ENCODE data around the gene SLC26A5. TPM values are rescaled to one million over a fixed set of nuclear protein-coding genes. Genes with fewer than 3 reads are reported as not detected.

SLC26A5 gene
- total RNA-seq, 4 donors from 2014 or later, result not detected

Other genes starting within 250 kb of the SLC26A5 start
- 10 to 100 TPM; 25.1 to 51.3 (median 40.2) TPM for gene PMPCB, start 148.8 kb downstream of the SLC26A5 start, total RNA-seq
- gene DNAJC2, start 101.4 kb downstream of the SLC26A5 start, total RNA-seq, result 10 to 100 TPM; 20.9 to 36.8 (median 31.4) TPM
- gene PSMC2, start 98.6 kb downstream of the SLC26A5 start, total RNA-seq, result 100 to 1,000 TPM; 258 to 342 (median 274) TPM

Data from gastrocnemius medialis (tissue), 4 donors.